HepG2 (cell line): ENCODE results near the gene STK32C.

ENCODE experiments used
- CBFB ChIP-seq: sonication (generic); formaldehyde crosslinking; IDR thresholded peaks from 2 replicates; pipeline ENCODE4 v1.4.0; 2020; ENCODE audit warnings: missing genetic modification reagents
- CTCF ChIP-seq: sonication (generic); formaldehyde crosslinking; IDR thresholded peaks from 2 replicates; pipeline ENCODE4 v1.5.0; 2020; ENCODE audit warnings: mild to moderate bottlenecking, missing genetic modification reagents, moderate library complexity
- KDM4B ChIP-seq: sonication (generic); formaldehyde crosslinking; IDR thresholded peaks from 2 replicates; pipeline ENCODE4 v1.4.0; 2020; ENCODE audit warnings: missing genetic modification reagents
- MAFF ChIP-seq: IDR thresholded peaks from 2 replicates; pipeline ENCODE4 v1.6.1; 2011; ENCODE audit warnings: low read depth, low read length, improper control_type of control experiment
- MLLT10 ChIP-seq: sonication (generic); formaldehyde crosslinking; IDR thresholded peaks from 2 replicates; pipeline ENCODE4 v1.4.0; 2020; ENCODE audit warnings: missing genetic modification reagents
- STAT6 ChIP-seq: sonication (generic); formaldehyde crosslinking; IDR thresholded peaks from 2 replicates; pipeline ENCODE4 v1.4.0; 2020; ENCODE audit warnings: missing genetic modification reagents, mild to moderate bottlenecking, borderline replicate concordance

- no peak for TF ChIP-seq CBFB (CRISPR knock-in tag)
- no peak for TF ChIP-seq CTCF (CRISPR knock-in tag)
- no peak for TF ChIP-seq KDM4B
- no peak for TF ChIP-seq STAT6 (CRISPR knock-in tag)
- TF ChIP-seq MAFF = no peak
- no peak for TF ChIP-seq MLLT10 (CRISPR knock-in tag)
Measured at GRCh38 chr10:132170561-132171361, 137.0 kb downstream of the STK32C start.
